ENCODE data around the gene LRRC4C. TPM values are rescaled to one million over a fixed set of nuclear protein-coding genes. Genes with fewer than 3 reads are reported as not detected.

LRRC4C gene
- total RNA-seq, 1 experiment from 2014 or later: 0.13 TPM

GRCh38 chr11:41145420-41145819 lies 314.0 kb downstream of the LRRC4C start:
- Histone ChIP-seq H4K5ac (ENCODE audit: insufficient read length, low read depth, low read length) (no peak overlapping the region), H3K79me1 (ENCODE audit: insufficient read depth, low read depth, low read length, poor library complexity, severe bottlenecking) (no peaks in the 10 kb centered on the region), H3K23me2 (ENCODE audit: insufficient read length, low read depth, low read length, poor library complexity, severe bottlenecking) (no peaks in the 10 kb centered on the region), H2AFZ (ENCODE audit: low read length) (no peak overlapping the region), H2BK15ac (ENCODE audit: low read depth, low read length) (no peak overlapping the region), H3T11ph (ENCODE audit: low read length) (no peak overlapping the region), H3K27ac (ENCODE audit: insufficient read length, low read depth, low read length) (no peak overlapping the region), H3K79me2 (ENCODE audit: insufficient read depth, low read length) (no peaks in the 10 kb centered on the region), H2BK12ac (ENCODE audit: insufficient read length, low read depth, low read length) (no peak overlapping the region), H2BK5ac (ENCODE audit: insufficient read length, low read length) (no peak overlapping the region), H3K18ac (ENCODE audit: insufficient read length, low read depth, low read length) (no peak overlapping the region), H2BK20ac (ENCODE audit: low read depth, low read length, poor library complexity, severe bottlenecking) (no peak overlapping the region), H3K23ac (ENCODE audit: insufficient read length, low read depth, low read length) (no peak overlapping the region), H3K4me1 (ENCODE audit: insufficient read depth, low read length) (peaks cover 2% of the 10 kb centered on the region), H3K4ac (ENCODE audit: low read depth, low read length) (no peak overlapping the region), H4K91ac (ENCODE audit: insufficient read length, low read depth, low read length) (no peak overlapping the region), H4K8ac (replicated peaks; ENCODE audit: insufficient read length, low read depth, low read length) (no peak overlapping the region), H3K56ac (ENCODE audit: insufficient read length, low read depth, low read length) (no peak overlapping the region), H3K27me3 (ENCODE audit: insufficient read depth, low read length) (no peaks in the 10 kb centered on the region), H2AK5ac (ENCODE audit: insufficient read length, low read length) (no peak overlapping the region), H3K14ac (ENCODE audit: insufficient read depth, low read length) (no peak overlapping the region), H2BK120ac (ENCODE audit: low read depth, low read length, poor library complexity, severe bottlenecking) (no peak overlapping the region), H3K9me3 (ENCODE audit: control insufficient read depth, low read depth, low read length) (no peaks in the 10 kb centered on the region), H3K9ac (ENCODE audit: extremely low read depth, insufficient read length, low read length) (no peak overlapping the region), H3K4me2 (ENCODE audit: insufficient read depth, insufficient read length, low read length) (no peak overlapping the region), H4K20me1 (ENCODE audit: control insufficient read depth, insufficient read depth, insufficient read length) (no peaks in the 10 kb centered on the region)
- Mint-ChIP-seq H3K36me3 (ENCODE audit: insufficient read depth in 1 of 3, low read depth in 3 of 3) (no peaks in the 10 kb centered on the region), H3K4me3 (no peak overlapping the region), H3K27ac (no peak overlapping the region), H3K27me3 (ENCODE audit: low read depth) (no peaks in the 10 kb centered on the region), H3K4me1 (peaks cover 28 to 35% of the 10 kb centered on the region in 2 experiments), H3K9me3 (no peaks in the 10 kb centered on the region)
- WGBS (ENCODE audit: extremely low coverage, insufficient read length, low lambda C conversion rate): no CpG with 5 or more reads among the region's 5 CpGs
- no peak for DNase-seq
- no peak for TF ChIP-seq CTCF (conservative IDR thresholded peaks at IDR 0.05)

Data from H9 (cell line).